Subcutaneous adipose tissue (tissue), 4 donors: ENCODE measurements around the gene ARHGEF3. TPM values are rescaled to one million over a fixed set of nuclear protein-coding genes. Genes with fewer than 3 reads are reported as not detected.

ENCODE experiments used
- total RNA-seq, 4 donors: library from RNA; depleted of rRNA; stranded (reverse); fragments of >200 nt; gene quantifications; one replicate each; pipeline ENCODE4 v1.1.0, GENCODE V29; 2016
- TF ChIP-seq, protein P1 (sequence below): fragments of 450-650 bp; IDR thresholded peaks from one replicate; pipeline ENCODE4 v1.5.1; 2016; ENCODE audit warnings: low read depth, mild to moderate bottlenecking, control low read depth, antibody characterized with exemption, moderate library complexity

ARHGEF3 gene
- total RNA-seq, 4 donors from 2014 or later, result 11.3 to 28.0 (median 19.0) TPM

DNA sequence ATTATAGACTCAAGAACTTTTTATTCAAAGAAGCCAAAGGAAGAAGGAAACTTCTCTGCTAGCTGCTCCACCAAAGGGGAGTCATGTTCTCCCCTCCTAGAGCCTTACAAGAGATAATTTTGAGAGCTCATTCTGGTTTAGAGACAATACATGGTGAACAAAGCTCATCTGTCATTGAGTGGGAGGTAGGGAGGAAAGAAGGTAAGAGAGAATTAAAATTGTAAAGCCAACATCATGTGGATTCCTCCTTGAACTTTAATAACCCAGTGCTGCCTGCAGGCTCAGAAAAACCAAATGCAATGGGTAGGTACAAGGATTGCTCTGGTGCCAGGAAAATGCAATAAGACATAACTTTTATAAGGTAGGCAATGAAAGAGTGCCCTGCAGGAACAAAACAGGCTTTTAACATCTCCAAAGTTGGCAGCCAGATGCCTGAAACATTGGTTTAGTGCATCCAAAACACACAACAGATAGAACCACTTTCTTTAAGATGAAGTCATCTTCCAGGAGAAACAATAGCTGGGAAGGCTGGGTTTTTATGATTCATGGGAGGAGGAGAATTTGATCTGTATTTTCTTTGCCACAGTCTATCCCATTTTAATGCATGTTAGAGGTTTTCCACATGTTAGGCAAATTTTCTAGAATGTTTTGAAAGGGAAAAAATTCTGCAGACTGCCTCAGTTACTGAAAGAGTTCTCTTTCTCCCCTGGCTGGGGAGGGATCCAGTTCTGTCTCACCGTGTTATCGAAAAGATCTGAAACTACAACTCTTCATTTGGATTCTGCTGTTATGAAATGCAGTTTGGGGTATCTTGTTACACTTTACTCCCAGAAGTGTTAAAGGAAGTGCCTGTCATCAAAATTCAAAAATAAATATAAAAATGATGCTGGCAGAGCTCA lies 11.3 kb upstream of the ARHGEF3 start:
- TF ChIP-seq, protein P1, sequence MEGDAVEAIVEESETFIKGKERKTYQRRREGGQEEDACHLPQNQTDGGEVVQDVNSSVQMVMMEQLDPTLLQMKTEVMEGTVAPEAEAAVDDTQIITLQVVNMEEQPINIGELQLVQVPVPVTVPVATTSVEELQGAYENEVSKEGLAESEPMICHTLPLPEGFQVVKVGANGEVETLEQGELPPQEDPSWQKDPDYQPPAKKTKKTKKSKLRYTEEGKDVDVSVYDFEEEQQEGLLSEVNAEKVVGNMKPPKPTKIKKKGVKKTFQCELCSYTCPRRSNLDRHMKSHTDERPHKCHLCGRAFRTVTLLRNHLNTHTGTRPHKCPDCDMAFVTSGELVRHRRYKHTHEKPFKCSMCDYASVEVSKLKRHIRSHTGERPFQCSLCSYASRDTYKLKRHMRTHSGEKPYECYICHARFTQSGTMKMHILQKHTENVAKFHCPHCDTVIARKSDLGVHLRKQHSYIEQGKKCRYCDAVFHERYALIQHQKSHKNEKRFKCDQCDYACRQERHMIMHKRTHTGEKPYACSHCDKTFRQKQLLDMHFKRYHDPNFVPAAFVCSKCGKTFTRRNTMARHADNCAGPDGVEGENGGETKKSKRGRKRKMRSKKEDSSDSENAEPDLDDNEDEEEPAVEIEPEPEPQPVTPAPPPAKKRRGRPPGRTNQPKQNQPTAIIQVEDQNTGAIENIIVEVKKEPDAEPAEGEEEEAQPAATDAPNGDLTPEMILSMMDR, result no peak

- TF ChIP-seq, protein P1, result no peak
Observed at GRCh38 chr3:56811546-56812202, 9.9 kb upstream of the ARHGEF3 start.

DNA sequence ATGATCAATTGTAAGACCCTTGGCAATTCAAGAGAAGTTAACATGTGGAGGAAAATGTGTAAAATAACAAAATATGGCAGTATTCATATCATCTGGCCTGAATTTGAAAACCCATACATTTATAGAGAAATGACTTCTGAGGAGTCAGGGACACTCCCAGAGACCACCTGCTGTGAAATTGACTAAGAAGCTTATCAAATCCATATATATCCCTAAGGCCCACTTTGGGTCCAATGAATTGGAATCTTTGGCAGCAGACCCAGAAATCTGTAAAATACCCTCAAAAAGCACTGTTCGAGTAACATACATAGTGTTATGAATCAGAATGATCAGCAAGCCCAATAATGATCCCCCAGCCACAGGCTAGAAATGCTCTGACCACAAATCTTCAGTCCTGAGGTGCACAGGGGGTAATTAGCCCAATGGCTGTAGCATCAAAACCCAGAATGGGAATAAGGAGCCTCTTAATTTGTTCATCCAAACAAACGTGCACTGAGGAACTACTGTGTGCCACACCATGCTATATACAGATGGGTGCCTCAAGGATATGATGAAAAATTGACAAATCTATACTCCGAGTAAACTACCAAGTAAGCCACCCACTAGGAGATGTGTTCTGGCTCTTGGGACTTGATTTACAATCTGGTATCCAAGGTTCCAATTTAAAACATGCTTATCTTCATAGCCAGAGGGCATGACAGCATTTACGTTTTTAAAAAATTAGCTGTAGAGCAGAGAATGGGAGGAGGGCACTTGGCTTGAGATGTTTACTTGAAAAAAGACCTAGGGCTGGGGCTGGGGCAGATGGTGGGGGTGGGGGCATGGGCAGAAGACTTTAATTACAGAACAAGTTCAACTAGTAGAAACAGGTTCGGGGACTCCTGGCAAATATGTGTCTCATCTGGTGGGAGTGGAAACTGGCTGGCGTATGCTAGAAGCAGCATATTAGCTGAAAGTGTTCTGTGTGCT lies 9.1 kb upstream of the ARHGEF3 start:
- TF ChIP-seq, protein P1, result no peak

GRCh38 chr3:56806407-56806806 lies 4.7 kb upstream of the ARHGEF3 start:
- TF ChIP-seq, protein P1, result no peak

- TF ChIP-seq, protein P1, result no peak
Observed at GRCh38 chr3:56802790-56803189, 1.0 kb upstream of the ARHGEF3 start.

DNA sequence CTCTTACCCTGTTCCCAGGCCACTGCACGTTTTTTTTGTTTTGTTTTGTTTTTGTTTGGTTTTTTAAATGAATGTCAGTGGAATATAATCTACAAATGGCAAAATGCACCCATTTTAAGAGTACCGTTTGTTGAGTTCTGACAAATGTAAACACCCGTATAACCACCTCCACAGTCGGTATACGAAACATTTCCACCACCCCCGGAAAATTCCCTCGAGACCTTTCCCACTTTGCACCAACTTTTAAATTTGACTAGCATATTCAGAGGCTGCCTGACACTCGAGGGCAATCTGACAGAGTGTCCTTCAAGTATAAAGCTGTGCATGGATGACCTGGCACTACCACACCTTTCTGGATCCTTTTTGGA lies 613 bp upstream of the ARHGEF3 start:
- TF ChIP-seq, protein P1, result no peak
